K562 (cell line): ENCODE data around the gene METAP1. TPM values are rescaled to one million over a fixed set of nuclear protein-coding genes. Genes with fewer than 3 reads are reported as not detected.

ENCODE experiments used
- BRF1 ChIP-seq: IDR thresholded peaks from 3 replicates; pipeline ENCODE4 v1.6.1; 2011; ENCODE audit warnings: borderline replicate concordance, mild to moderate bottlenecking; ENCODE audit not compliant: insufficient read length; ENCODE audit errors: extremely low read depth
- C11orf30 ChIP-seq: fragments of 450-650 bp; IDR thresholded peaks from 2 replicates; pipeline ENCODE4 v1.6.1; 2016; ENCODE audit warnings: low read depth, mild to moderate bottlenecking
- FUS ChIP-seq: fragments of 200-400 bp; formaldehyde crosslinking; optimal IDR thresholded peaks from 2 replicates; pipeline ENCODE3; 2017; ENCODE audit warnings: low read depth, low read length
- HNRNPLL ChIP-seq: fragments of 200-400 bp; formaldehyde crosslinking; IDR thresholded peaks from 2 replicates; pipeline ENCODE4 v1.6.1; 2017; ENCODE audit warnings: low read length, low read depth, mild to moderate bottlenecking; ENCODE audit not compliant: poor library complexity, severe bottlenecking
- HNRNPUL1 ChIP-seq: fragments of 200-400 bp; formaldehyde crosslinking; IDR thresholded peaks from 2 replicates; pipeline ENCODE4 v1.6.1; 2017; ENCODE audit warnings: low read length
- LEF1 ChIP-seq: fragments of 450-650 bp; IDR thresholded peaks from 2 replicates; pipeline ENCODE4 v1.6.1; 2016; ENCODE audit warnings: mild to moderate bottlenecking
- MCM7 ChIP-seq, 2 experiments: fragments of 450-650 bp; IDR thresholded peaks; 2 replicates each; pipeline ENCODE4 v1.6.1; 2016 to 2018
- MEF2A ChIP-seq: IDR thresholded peaks from 2 replicates; pipeline ENCODE4 v1.6.1; 2011; ENCODE audit warnings: low read depth, mild to moderate bottlenecking, low read length, moderate library complexity; ENCODE audit not compliant: control insufficient read depth
- POU5F1 ChIP-seq: fragments of 150-350 bp; IDR thresholded peaks from 2 replicates; pipeline ENCODE4 v1.6.1; 2014; ENCODE audit warnings: borderline replicate concordance, low read length, low read depth, mild to moderate bottlenecking; ENCODE audit not compliant: partially characterized antibody
- PPARD ChIP-seq: fragments of 250-450 bp; sonication (Bioruptor Pico); IDR thresholded peaks from 2 replicates; pipeline ENCODE4 v1.8.0; 2022; ENCODE audit warnings: inconsistent platforms, mild to moderate bottlenecking, moderate library complexity
- RBM14 ChIP-seq: fragments of 200-400 bp; formaldehyde crosslinking; IDR thresholded peaks from 2 replicates; pipeline ENCODE4 v1.6.1; 2018; ENCODE audit warnings: low read depth, mild to moderate bottlenecking, low read length, moderate library complexity, borderline replicate concordance; ENCODE audit not compliant: insufficient read depth
- RFX5 ChIP-seq: IDR thresholded peaks from 2 replicates; pipeline ENCODE4 v1.6.1; 2011; ENCODE audit warnings: low read depth, mild to moderate bottlenecking, improper control_type of control experiment, low read length
- SETDB1 ChIP-seq: IDR thresholded peaks from one replicate; pipeline ENCODE4 v1.6.1; 2012; ENCODE audit warnings: low read length, control low read depth, inconsistent platforms
- SNRNP70 ChIP-seq: fragments of 200-400 bp; formaldehyde crosslinking; optimal IDR thresholded peaks from 2 replicates; pipeline ENCODE3; 2017; ENCODE audit warnings: low read depth, low read length
- STAT5A ChIP-seq: IDR thresholded peaks from 2 replicates; pipeline ENCODE4 v1.6.1; 2012; ENCODE audit warnings: low read length, inconsistent platforms, borderline replicate concordance
- TARDBP ChIP-seq: fragments of 450-650 bp; IDR thresholded peaks from 2 replicates; pipeline ENCODE4 v1.6.1; 2016
- TBP ChIP-seq: optimal IDR thresholded peaks from 2 replicates; pipeline ENCODE3; 2011; ENCODE audit warnings: low read depth, low read length, improper control_type of control experiment
- ZNF165 ChIP-seq: fragments of 250-450 bp; sonication (Bioruptor Pico); IDR thresholded peaks from 2 replicates; pipeline ENCODE4 v1.4.0; 2020; ENCODE audit warnings: borderline replicate concordance
- ZNF217 ChIP-seq: sonication (generic); formaldehyde crosslinking; IDR thresholded peaks from 2 replicates; pipeline ENCODE4 v1.8.0; 2022; ENCODE audit warnings: mild to moderate bottlenecking, missing genetic modification reagents
- ZNF239 ChIP-seq: fragments of 250-450 bp; sonication (Bioruptor Pico); IDR thresholded peaks from 2 replicates; pipeline ENCODE4 v1.4.0; 2020; ENCODE audit warnings: mild to moderate bottlenecking
- ZNF24 ChIP-seq: fragments of 450-650 bp; IDR thresholded peaks from 2 replicates; pipeline ENCODE4 v1.6.1; 2016
- ZNF41 ChIP-seq: fragments of 250-450 bp; sonication (Bioruptor Pico); conservative IDR thresholded peaks from 2 replicates; pipeline ENCODE4 v1.4.0; 2020; ENCODE audit warnings: mild to moderate bottlenecking
- ZNF431 ChIP-seq: sonication (generic); formaldehyde crosslinking; IDR thresholded peaks from 2 replicates; pipeline ENCODE4 v1.8.0; 2022; ENCODE audit warnings: mild to moderate bottlenecking, missing genetic modification reagents
- ZNF830 ChIP-seq: fragments of 250-450 bp; sonication (Bioruptor Pico); IDR thresholded peaks from 2 replicates; pipeline ENCODE4 v1.5.0; 2021; ENCODE audit warnings: mild to moderate bottlenecking
- polyA plus RNA-seq, 8 experiments: library from polyadenylated mRNA; depleted of rRNA in 4 of 8; stranded (reverse) in 5 of 8; unstranded in 3 of 8; fragments of >200 nt; fragmentation: Nextera tagmentation in 2 of 8; fragmentation: Illumina TruSeq in 1 of 8; extraction: Ambion mirVana in 2 of 8; extraction: Trizol in 1 of 8; gene quantifications; 2 replicates each; pipeline versions ENCODE4 v1.2.1 to v1.2.3, GENCODE V29; 2011 to 2014; ENCODE audit warnings: inconsistent platforms in 1 of 8, missing spikeins in 1 of 8
- total RNA-seq, 7 experiments: library from RNA; depleted of rRNA in 6 of 7; stranded (reverse); fragments of >200 nt in 6 of 7; fragmentation: Illumina TruSeq in 2 of 7; extraction: Trizol in 2 of 7; gene quantifications; 2 replicates each; pipeline versions ENCODE4 v1.2.1 to v1.2.3, GENCODE V29; 2011 to 2021; ENCODE audit warnings: low replicate concordance in 1 of 7
- TF ChIP-seq, protein P1 (sequence below): sonication (generic); formaldehyde crosslinking; IDR thresholded peaks from 2 replicates; pipeline ENCODE4 v1.9.0; 2022; ENCODE audit warnings: mild to moderate bottlenecking, missing genetic modification reagents
- TF ChIP-seq, protein P2 (sequence below): sonication (generic); formaldehyde crosslinking; IDR thresholded peaks from 2 replicates; pipeline ENCODE4 v1.8.0; 2022; ENCODE audit warnings: missing genetic modification reagents, mild to moderate bottlenecking, borderline replicate concordance
- TF ChIP-seq, protein P3 (sequence below): fragments of 250-450 bp; sonication (Bioruptor Pico); IDR thresholded peaks from 2 replicates; pipeline ENCODE4 v1.8.0; 2021; ENCODE audit warnings: mild to moderate bottlenecking, moderate library complexity

The METAP1 gene
- total and polyA plus RNA-seq, 9 of the 15 experiments (the other 6 are each of a cell fraction or from before 2014, with no cell fraction given): 31.4 to 77.6 (median 59.5) TPM

DNA sequence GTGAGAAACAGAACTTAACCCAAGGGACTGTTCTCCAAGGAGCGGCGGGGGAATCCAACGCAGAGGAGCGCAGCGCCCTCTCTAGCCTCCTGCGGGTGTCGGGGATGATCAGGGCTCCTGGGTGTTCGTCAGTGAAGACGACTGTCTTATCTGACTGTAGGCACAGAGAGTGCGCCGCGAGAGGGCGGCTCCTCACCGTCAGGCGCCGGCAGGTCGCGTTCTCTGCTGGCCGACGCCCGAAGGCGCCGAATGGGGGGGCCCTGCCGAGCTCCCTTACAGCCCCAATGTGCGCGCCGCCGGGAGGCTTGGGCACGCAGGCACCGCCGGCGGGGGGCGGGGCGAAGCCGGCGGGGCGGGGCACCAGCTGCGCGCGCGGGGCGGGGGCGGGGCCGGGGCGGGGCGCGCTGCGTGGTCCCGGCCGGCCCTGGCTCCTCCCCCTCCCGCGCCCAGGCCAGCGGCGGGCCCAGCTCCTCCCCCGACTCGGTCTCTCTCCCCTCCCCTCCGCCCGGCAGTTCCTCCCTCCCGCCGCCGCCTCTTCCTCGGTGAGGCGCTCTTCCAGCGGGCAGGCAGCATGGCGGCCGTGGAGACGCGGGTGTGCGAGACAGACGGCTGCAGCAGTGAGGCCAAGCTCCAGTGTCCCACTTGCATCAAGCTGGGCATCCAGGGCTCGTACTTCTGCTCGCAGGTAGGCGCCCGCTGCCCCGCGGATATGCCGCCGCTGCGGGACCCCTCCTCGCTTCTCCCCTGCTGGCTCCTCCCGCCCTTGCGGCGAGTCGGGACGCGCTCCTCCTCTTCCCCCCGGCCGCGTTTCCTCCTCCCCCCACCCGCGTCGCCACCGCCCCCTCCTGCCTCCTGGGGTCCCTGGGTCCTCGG is at the start of gene METAP1 (continued):
- TF ChIP-seq ZNF239 (CRISPR knock-in tag) (peak; percentile 18; the same call in 1 of the 2 replicates), RFX5 (no peak), FUS (no peak), RBM14 (no peak), PPARD (CRISPR knock-in tag) (no peak), ZNF165 (CRISPR knock-in tag) (no peak), LEF1 (peak; percentile 24; the same call in 1 of the 2 replicates), TARDBP (no peak), MCM7 (IDR thresholded peaks at IDR 0.05) (no peak), TBP (peak; percentile 77), BRF1 (no peak), ZNF41 (CRISPR knock-in tag) (no peak), ZNF830 (no peak; the same call in 1 of the 2 replicates), SETDB1 (peak; percentile 63), ZNF217 (CRISPR knock-in tag) (no peak), HNRNPLL (peak; percentile 59), SNRNP70 (no peak), STAT5A (no peak), POU5F1 (no peak), ZNF24 (0 out of 2 replicates have a peak, but pooled peaks have one; percentile 66), HNRNPUL1 (no peak), MEF2A (no peak), ZNF431 (CRISPR knock-in tag) (no peak), C11orf30 (no peak)
- TF ChIP-seq, protein P1, sequence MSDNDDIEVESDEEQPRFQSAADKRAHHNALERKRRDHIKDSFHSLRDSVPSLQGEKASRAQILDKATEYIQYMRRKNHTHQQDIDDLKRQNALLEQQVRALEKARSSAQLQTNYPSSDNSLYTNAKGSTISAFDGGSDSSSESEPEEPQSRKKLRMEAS (CRISPR knock-in tag): peak; percentile 71; the same call in 1 of the 2 replicates
- TF ChIP-seq, protein P2, sequence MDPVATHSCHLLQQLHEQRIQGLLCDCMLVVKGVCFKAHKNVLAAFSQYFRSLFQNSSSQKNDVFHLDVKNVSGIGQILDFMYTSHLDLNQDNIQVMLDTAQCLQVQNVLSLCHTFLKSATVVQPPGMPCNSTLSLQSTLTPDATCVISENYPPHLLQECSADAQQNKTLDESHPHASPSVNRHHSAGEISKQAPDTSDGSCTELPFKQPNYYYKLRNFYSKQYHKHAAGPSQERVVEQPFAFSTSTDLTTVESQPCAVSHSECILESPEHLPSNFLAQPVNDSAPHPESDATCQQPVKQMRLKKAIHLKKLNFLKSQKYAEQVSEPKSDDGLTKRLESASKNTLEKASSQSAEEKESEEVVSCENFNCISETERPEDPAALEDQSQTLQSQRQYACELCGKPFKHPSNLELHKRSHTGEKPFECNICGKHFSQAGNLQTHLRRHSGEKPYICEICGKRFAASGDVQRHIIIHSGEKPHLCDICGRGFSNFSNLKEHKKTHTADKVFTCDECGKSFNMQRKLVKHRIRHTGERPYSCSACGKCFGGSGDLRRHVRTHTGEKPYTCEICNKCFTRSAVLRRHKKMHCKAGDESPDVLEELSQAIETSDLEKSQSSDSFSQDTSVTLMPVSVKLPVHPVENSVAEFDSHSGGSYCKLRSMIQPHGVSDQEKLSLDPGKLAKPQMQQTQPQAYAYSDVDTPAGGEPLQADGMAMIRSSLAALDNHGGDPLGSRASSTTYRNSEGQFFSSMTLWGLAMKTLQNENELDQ (CRISPR knock-in tag): no peak
- TF ChIP-seq, protein P3, sequence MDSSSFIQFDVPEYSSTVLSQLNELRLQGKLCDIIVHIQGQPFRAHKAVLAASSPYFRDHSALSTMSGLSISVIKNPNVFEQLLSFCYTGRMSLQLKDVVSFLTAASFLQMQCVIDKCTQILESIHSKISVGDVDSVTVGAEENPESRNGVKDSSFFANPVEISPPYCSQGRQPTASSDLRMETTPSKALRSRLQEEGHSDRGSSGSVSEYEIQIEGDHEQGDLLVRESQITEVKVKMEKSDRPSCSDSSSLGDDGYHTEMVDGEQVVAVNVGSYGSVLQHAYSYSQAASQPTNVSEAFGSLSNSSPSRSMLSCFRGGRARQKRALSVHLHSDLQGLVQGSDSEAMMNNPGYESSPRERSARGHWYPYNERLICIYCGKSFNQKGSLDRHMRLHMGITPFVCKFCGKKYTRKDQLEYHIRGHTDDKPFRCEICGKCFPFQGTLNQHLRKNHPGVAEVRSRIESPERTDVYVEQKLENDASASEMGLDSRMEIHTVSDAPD: no peak
